Aortic smooth muscle cell (primary cell): ENCODE results near the gene SOX9. TPM values are rescaled to one million over a fixed set of nuclear protein-coding genes. Genes with fewer than 3 reads are reported as not detected.

ENCODE experiments used
- total RNA-seq: library from RNA; depleted of rRNA; stranded (reverse); fragments of >200 nt; gene quantifications from 2 replicates; pipeline ENCODE4 v1.2.3, GENCODE V29; 2014

SOX9 gene
- total RNA-seq = 3.0 and 6.7 TPM in 2 replicates

DNA sequence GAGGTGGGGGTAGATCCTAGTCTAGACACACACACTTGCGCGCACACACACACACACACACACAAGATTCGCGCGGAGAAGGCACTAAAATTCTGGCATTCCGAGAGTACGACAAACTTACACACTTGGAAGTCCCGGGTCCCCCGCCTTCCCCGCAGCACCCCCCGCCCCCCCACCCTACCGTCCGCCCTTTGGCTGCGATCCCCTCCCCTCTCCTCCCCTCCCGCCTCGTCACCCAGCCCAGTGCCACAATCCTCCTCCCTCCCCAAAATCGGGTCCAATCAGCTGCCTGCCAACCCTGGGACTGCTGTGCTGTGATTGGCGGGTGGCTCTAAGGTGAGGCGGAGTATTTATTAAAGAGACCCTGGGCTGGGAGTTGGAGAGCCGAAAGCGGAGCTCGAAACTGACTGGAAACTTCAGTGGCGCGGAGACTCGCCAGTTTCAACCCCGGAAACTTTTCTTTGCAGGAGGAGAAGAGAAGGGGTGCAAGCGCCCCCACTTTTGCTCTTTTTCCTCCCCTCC is at the start of gene SOX9:
Gene SOX9, plus strand, starts transcription at position 379 of the 522 bp plus-strand sequence. CDS start 372 bp downstream, outside the sequence.

